ENCODE measurements around the gene PLCH1. TPM values are rescaled to one million over a fixed set of nuclear protein-coding genes. Genes with fewer than 3 reads are reported as not detected.

PLCH1 gene
- total RNA-seq, 4 donors from 2014 or later: 1.4 to 7.0 (median 2.0) TPM

GRCh38 chr3:155512175-155512866 is 232.6 kb downstream of the PLCH1 start:
- Histone ChIP-seq H3K9me3 (no peaks in the 10 kb centered on the region), H3K4me1 (no peaks in the 10 kb centered on the region), H3K27ac (no peak overlapping the region), H3K27me3 (no peaks in the 10 kb centered on the region), H3K4me3 (no peak overlapping the region), H3K36me3 (no peaks in the 10 kb centered on the region)
- no peak for DNase-seq (ENCODE audit: low spot score in 2 of 2)
- 89 to 90% methylated on average over 8 of the region's 8 CpGs for WGBS, 2 donors
- TF ChIP-seq EP300 (IDR thresholded peaks at IDR 0.05) (no peak), CTCF (IDR thresholded peaks at IDR 0.05) (no peak), POLR2A (IDR thresholded peaks at IDR 0.05) (no peak)

- no peak overlapping the region for H3K27ac ChIP-seq
- no peaks in the 10 kb centered on the region for H3K4me1 ChIP-seq
- peaks cover 0 to 6% (median 0%) of the 10 kb centered on the region in 3 donors for H3K36me3 ChIP-seq
- no peaks in the 10 kb centered on the region for H3K27me3 ChIP-seq
- TF ChIP-seq EP300 (IDR thresholded peaks at IDR 0.05) (no peak), POLR2A (IDR thresholded peaks at IDR 0.05) (no peak), CTCF (IDR thresholded peaks at IDR 0.05) (no peak)
- H3K9me3 ChIP-seq: no peaks in the 10 kb centered on the region
- no peak for DNase-seq (ENCODE audit: low spot score in 2 of 2)
- WGBS, 2 donors: 50 to 60% methylated on average over 1 of the region's 1 CpG
- H3K4me3 ChIP-seq: no peak overlapping the region
Observed at GRCh38 chr3:155504682-155505081, 240.2 kb downstream of the PLCH1 start.

- TF ChIP-seq CTCF (IDR thresholded peaks at IDR 0.05) (no peak), POLR2A (IDR thresholded peaks at IDR 0.05) (no peak)
- Histone ChIP-seq H3K4me1 (no peaks in the 10 kb centered on the region), H3K9me3 (no peaks in the 10 kb centered on the region), H3K4me3 (no peak overlapping the region), H3K27ac (no peak overlapping the region), H3K36me3 (peaks cover 0 to 6% (median 0%) of the 10 kb centered on the region in 3 donors), H3K27me3 (no peaks in the 10 kb centered on the region)
- 88 to 90% methylated on average over 5 of the region's 5 CpGs for WGBS, 2 donors
- DNase-seq (ENCODE audit: low spot score in 2 of 2): no peak
Observed at GRCh38 chr3:155502630-155503029, 242.2 kb downstream of the PLCH1 start.

- Histone ChIP-seq H3K9me3 (no peaks in the 10 kb centered on the region), H3K27ac (no peak overlapping the region), H3K27me3 (no peaks in the 10 kb centered on the region), H3K36me3 (peaks cover 0 to 12% (median 0%) of the 10 kb centered on the region in 3 donors), H3K4me1 (no peaks in the 10 kb centered on the region), H3K4me3 (no peak overlapping the region)
- no peak for DNase-seq (ENCODE audit: low spot score in 2 of 2)
- 60 to 66% methylated on average over 4 of the region's 4 CpGs for WGBS, 2 donors
- TF ChIP-seq EP300 (IDR thresholded peaks at IDR 0.05) (no peak), POLR2A (IDR thresholded peaks at IDR 0.05) (no peak), CTCF (IDR thresholded peaks at IDR 0.05) (no peak)
Observed at GRCh38 chr3:155500194-155500818, 244.6 kb downstream of the PLCH1 start.

- H3K4me1 ChIP-seq: no peaks in the 10 kb centered on the region
- H3K36me3 ChIP-seq: peaks cover 0 to 5% (median 0%) of the 10 kb centered on the region in 3 donors
- no peak for TF ChIP-seq POLR2A (IDR thresholded peaks at IDR 0.05)
- TF ChIP-seq CTCF (IDR thresholded peaks at IDR 0.05): no peak
- no peak for TF ChIP-seq EP300 (IDR thresholded peaks at IDR 0.05)
- H3K27me3 ChIP-seq: no peaks in the 10 kb centered on the region
- H3K9me3 ChIP-seq: no peaks in the 10 kb centered on the region
- no peak overlapping the region for H3K27ac ChIP-seq
- no peak for DNase-seq (ENCODE audit: low spot score in 2 of 2)
- no peak overlapping the region for H3K4me3 ChIP-seq
- WGBS, 2 donors: 90 to 91% methylated on average over 5 of the region's 5 CpGs
Observed at GRCh38 chr3:155497930-155498647, 246.8 kb downstream of the PLCH1 start.

Measured in tibial nerve (tissue), 4 donors.